Right atrium auricular region (tissue), 2 donors: ENCODE results near the gene DGCR2. TPM values are rescaled to one million over a fixed set of nuclear protein-coding genes. Genes with fewer than 3 reads are reported as not detected.
"Not testable (repeated sequence)": the region's sequence is repeated elsewhere in the genome, so short reads cannot be mapped to it uniquely, and the experiment has no call there.

ENCODE experiments used
- DNase-seq: peaks from one replicate; pipeline ENCODE4 v3.0.0-alpha.2; 2019; ENCODE audit warnings: low spot score
- H3K27ac ChIP-seq, 2 donors: fragments of 200-600 bp; sonication (generic); 1 replicate in 1 of 2; 2 replicates in 1 of 2; pipeline ENCODE4 v1.5.1; 2016 to 2019
- H3K27me3 ChIP-seq, 2 donors: fragments of 200-600 bp; sonication (generic); one replicate each; pipeline versions ENCODE4 v1.5.1 to v1.6.0; 2017 to 2019
- H3K36me3 ChIP-seq: fragments of 200-600 bp; sonication (generic); one replicate; pipeline ENCODE4 v1.5.1; 2016
- H3K4me1 ChIP-seq, 2 donors: fragments of 200-600 bp; sonication (generic); one replicate each; pipeline versions ENCODE4 v1.5.1 to v1.6.0; 2017 to 2019
- H3K4me3 ChIP-seq, 2 donors: fragments of 200-600 bp; sonication (generic); 1 replicate in 1 of 2; 2 replicates in 1 of 2; pipeline ENCODE4 v1.5.1; 2017 to 2019; ENCODE audit warnings: mild to moderate bottlenecking in 1 of 2, moderate library complexity in 1 of 2
- H3K9me3 ChIP-seq, 2 donors: fragments of 200-600 bp; sonication (generic); one replicate each; pipeline ENCODE4 v1.5.1; 2019
- total RNA-seq, 2 donors: library from RNA; depleted of rRNA; stranded (reverse); fragments of >200 nt; gene quantifications; one replicate each; pipeline ENCODE4 v1.1.0, GENCODE V29; 2016
- TF ChIP-seq, protein P1 (sequence below), 2 donors: fragments of 200-600 bp; sonication (generic); IDR thresholded peaks; one replicate each; pipeline ENCODE4 v1.5.1; 2019; ENCODE audit warnings: antibody characterized with exemption in 2 of 2

Gene DGCR2
- total RNA-seq, 2 donors from 2014 or later, result 32.8 to 48.1 TPM

DNA sequence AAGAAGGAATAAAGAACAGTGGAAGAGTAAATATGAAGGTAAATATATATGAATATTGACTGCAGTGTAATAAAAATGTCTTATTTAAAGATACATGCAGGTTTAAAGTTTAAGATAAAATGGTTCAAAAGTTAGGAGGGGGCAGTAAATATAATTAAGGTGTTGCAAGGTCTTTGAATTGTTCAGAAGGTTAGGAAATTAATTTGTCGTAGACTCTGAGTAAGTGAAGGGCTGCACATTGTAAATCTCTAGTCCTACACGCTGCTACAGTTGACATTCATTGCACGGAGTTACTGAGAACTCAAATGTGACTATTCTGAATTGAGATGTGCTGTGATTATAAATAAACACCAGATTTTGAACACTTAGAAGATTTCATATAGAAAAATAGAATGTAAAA lies 116.3 kb downstream of the DGCR2 start:
- Histone ChIP-seq H3K4me1 (no peaks in the 10 kb centered on the region), H3K27ac (no peak overlapping the region), H3K27me3 (no peaks in the 10 kb centered on the region), H3K4me3 (no peak overlapping the region), H3K9me3 (no peaks in the 10 kb centered on the region), H3K36me3 (no peaks in the 10 kb centered on the region)
- DNase-seq, result no peak
- TF ChIP-seq, protein P1, sequence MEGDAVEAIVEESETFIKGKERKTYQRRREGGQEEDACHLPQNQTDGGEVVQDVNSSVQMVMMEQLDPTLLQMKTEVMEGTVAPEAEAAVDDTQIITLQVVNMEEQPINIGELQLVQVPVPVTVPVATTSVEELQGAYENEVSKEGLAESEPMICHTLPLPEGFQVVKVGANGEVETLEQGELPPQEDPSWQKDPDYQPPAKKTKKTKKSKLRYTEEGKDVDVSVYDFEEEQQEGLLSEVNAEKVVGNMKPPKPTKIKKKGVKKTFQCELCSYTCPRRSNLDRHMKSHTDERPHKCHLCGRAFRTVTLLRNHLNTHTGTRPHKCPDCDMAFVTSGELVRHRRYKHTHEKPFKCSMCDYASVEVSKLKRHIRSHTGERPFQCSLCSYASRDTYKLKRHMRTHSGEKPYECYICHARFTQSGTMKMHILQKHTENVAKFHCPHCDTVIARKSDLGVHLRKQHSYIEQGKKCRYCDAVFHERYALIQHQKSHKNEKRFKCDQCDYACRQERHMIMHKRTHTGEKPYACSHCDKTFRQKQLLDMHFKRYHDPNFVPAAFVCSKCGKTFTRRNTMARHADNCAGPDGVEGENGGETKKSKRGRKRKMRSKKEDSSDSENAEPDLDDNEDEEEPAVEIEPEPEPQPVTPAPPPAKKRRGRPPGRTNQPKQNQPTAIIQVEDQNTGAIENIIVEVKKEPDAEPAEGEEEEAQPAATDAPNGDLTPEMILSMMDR (IDR thresholded peaks at IDR 0.05), result no peak

DNA sequence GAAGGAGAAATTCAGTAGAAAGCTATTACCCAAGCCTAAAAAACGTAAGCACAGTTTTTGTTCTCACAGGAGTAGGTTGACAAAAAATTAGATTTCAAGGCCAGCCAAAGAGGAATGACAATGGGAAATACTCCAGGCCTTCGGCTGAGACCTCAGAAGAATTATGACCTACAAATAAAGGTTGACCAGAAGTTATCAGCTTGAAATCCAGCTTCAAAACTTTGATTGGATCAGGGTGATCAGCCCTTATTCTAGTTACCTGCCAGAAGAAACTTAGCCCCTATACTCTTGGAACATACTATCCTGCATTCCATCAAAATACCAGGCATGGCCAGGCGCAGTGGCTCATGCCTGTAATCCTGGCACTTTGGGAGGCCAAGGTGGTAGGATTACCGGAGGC lies 117.7 kb downstream of the DGCR2 start:
- no peaks in the 10 kb centered on the region for H3K27me3 ChIP-seq

DNA sequence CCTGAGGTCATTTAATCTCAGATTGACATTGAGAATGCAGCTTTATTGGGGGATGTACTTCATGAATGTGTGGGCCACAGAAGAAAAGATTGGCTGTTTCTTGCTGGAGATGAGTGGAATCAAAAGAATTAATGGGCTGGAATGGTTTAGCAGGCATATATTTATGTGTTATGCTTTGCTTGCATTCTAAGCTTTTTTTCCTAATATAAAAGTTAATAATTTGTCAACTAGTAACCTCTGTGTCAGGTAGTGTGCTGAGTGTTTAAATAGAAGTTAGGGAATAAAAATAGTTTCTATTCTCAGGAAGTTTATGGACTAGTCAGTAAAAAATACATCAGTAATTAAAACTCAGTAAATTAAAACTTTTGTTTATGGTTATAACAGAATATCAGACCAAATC lies 118.7 kb downstream of the DGCR2 start:
- H3K27me3 ChIP-seq, result no peaks in the 10 kb centered on the region
- H3K4me3 ChIP-seq, result no peak overlapping the region
- TF ChIP-seq, protein P1 (IDR thresholded peaks at IDR 0.05), result no peak
- no peak overlapping the region for H3K27ac ChIP-seq
- no peak for DNase-seq
- peaks cover 0 to 5% of the 10 kb centered on the region in 2 donors for H3K9me3 ChIP-seq
- H3K4me1 ChIP-seq, result no peaks in the 10 kb centered on the region
- no peaks in the 10 kb centered on the region for H3K36me3 ChIP-seq

More for the DNA sequence above, 117.7 kb downstream of the DGCR2 start:
- Histone ChIP-seq H3K4me3 (no peak overlapping the region), H3K4me1 (no peaks in the 10 kb centered on the region), H3K27ac (no peak overlapping the region), H3K36me3 (no peaks in the 10 kb centered on the region), H3K9me3 (peaks cover 0 to 5% of the 10 kb centered on the region in 2 donors)
- DNase-seq, result no peak
- TF ChIP-seq, protein P1 (IDR thresholded peaks at IDR 0.05), result no peak

DNA sequence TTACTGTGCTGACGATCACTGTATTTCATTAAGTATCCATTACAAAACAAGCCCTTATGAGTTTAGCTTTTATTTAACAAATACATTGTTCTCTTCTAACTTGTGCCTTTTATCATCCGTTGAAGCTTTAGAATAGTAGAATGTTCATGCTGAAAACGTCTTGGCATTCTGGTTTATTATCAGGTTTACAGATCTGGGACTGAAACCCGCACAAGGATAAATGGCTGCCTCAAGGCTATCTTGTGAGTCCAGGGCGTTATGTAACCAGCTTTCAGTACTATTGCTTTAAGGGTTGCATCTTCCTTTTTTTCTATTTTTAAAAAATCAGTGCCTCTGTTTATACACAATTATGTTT lies 119.6 kb downstream of the DGCR2 start:
- Histone ChIP-seq H3K27ac (no peak overlapping the region), H3K9me3 (peaks cover 0 to 5% of the 10 kb centered on the region in 2 donors), H3K27me3 (no peaks in the 10 kb centered on the region), H3K4me3 (no peak overlapping the region), H3K4me1 (no peaks in the 10 kb centered on the region), H3K36me3 (no peaks in the 10 kb centered on the region)
- DNase-seq, result no peak
- TF ChIP-seq, protein P1 (IDR thresholded peaks at IDR 0.05), result no peak

DNA sequence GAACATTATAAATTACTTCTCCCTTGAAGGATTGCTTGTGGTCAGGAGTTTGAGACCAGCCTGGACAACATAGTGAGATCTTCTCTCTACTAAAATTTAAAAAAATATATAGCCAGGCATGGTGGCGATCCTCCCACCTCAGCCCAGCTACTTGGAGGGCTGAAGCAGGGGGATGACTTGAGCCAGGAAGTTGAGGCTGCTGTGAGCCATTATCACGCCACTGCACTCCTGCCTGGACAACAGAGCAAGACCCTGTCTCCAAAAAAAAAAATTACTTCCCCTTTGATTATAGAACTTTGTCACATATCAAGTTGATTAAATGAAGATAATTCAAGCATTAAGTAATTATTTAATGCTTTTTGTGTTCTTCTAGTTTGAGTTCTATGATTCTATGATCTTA lies 121.0 kb downstream of the DGCR2 start:
- no peaks in the 10 kb centered on the region for H3K36me3 ChIP-seq
- no peak for DNase-seq
- peaks cover 0 to 5% of the 10 kb centered on the region in 2 donors for H3K9me3 ChIP-seq
- TF ChIP-seq, protein P1 (IDR thresholded peaks at IDR 0.05), result no peak
- no peak overlapping the region for H3K4me3 ChIP-seq
- H3K27me3 ChIP-seq, result no peaks in the 10 kb centered on the region
- no peak overlapping the region for H3K27ac ChIP-seq
- no peaks in the 10 kb centered on the region for H3K4me1 ChIP-seq

DNA sequence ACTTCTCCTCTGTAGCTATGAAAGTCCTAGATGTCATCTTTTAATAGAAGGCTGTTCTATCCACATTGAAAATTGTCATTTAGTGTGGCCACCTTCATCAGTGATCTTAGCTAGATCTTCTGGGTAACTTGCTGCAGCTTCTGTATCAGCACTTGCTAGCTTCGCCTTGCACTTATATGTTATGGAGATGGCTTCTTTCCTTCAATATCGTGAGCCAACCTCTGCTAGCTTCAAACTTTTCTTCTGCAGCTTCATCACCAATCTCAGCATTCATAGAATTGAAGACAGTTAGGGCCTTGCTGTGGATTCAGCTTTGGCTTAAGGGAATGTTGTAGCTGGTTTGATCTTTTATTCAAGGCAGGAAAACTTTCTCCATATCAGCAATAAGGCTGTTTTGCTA lies 122.1 kb downstream of the DGCR2 start:
- H3K4me1 ChIP-seq, H3K27ac ChIP-seq, H3K36me3 ChIP-seq, H3K9me3 ChIP-seq, DNase-seq, H3K4me3 ChIP-seq, H3K27me3 ChIP-seq: not testable (repeated sequence)
